GM19239 (cell line): ENCODE data around the gene SVIL.
"Not testable (repeated sequence)": the region's sequence is repeated elsewhere in the genome, so short reads cannot be mapped to it uniquely, and the experiment has no call there.

Experiments used
- DNase-seq: peaks from one replicate; pipeline ENCODE4 v3.0.0; 2011; ENCODE audit warnings: low spot score; ENCODE audit not compliant: insufficient read length
- FAIRE-seq: peaks from 2 replicates; lab custom pipeline; 2011; peaks lifted over from hg19 to GRCh38; lab: Jason Lieb, UNC

Gene SVIL

GRCh38 chr10:29554660-29555059, 80.1 kb downstream of the SVIL start:
- FAIRE-seq (no peak), DNase-seq (no peak)

GRCh38 chr10:29553544-29554250, 81.1 kb downstream of the SVIL start:
- DNase-seq (no peak), FAIRE-seq (no peak)

DNA sequence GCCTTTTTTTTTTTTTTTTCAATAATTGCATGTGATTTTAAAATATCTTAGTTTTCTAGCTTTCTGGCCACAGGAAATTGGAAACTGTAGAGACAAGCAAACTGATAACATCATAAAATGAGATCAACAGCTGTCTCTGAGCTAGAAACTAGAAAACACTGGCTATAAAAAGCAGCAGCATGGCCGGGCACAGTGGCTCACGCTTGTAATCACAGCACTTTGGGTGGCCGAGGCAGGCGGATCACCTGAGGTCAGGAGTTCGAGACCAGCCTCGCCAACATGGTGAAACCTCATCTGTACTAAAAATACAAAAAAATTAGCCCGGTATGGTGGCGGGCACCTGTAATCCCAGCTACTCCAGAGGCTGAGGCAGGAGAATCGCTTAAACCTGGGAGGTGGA, 81.7 kb downstream of the SVIL start:
- FAIRE-seq, DNase-seq: not testable (repeated sequence)

GRCh38 chr10:29549493-29549892, 85.3 kb downstream of the SVIL start:
- not testable (repeated sequence) for FAIRE-seq, DNase-seq

DNA sequence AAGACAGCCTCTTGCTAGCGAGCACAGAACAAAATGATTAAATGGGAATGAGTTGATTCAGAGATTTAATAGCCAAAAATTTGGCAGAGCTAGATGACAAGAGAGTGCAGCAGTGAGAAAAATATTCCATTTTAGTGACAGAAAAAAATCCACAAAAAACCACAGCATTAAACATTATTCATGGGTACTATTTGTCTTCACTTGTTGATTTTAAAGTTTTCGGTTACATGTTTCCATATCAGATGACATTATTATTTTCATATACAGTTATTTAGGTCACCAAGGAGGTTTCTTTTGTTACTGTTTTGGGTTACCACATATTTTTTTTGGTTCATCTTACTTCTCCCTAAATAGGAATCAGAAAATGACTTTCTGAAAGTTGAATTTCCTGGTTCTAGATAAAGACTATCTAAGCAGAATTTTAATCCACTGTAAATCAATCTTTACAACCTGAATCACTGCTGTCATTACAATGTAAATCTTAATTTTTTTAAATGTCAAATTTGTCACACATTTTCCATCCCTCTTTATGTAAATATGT, 87.9 kb downstream of the SVIL start:
- DNase-seq, result no peak
- FAIRE-seq, result no peak

DNA sequence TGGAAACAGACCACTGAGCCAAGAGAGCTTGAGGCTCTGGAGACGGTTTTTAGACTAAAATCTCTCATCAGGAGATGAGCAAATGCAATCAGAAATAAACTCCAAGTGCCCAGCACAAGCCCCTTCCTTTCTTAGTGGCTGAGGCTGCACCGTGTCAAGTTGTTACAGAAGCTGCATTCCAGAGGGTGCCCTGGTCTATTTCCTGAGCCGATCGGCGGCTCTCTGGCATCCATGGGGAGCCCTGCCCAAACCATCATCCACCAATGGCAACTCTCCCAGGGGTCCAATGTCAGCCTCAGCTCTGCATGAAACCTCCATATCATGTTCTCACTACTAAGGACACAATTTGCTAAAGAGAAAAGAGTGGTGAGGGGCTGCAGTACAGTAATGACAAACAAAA, 89.6 kb downstream of the SVIL start:
- no peak for FAIRE-seq

GRCh38 chr10:29543715-29544114, 91.1 kb downstream of the SVIL start:
- DNase-seq (no peak), FAIRE-seq (no peak)

More for the DNA sequence above, 89.6 kb downstream of the SVIL start:
- no peak for DNase-seq

- DNase-seq, result no peak
- no peak for FAIRE-seq
Measured at GRCh38 chr10:29542723-29543122, 92.0 kb downstream of the SVIL start.

DNA sequence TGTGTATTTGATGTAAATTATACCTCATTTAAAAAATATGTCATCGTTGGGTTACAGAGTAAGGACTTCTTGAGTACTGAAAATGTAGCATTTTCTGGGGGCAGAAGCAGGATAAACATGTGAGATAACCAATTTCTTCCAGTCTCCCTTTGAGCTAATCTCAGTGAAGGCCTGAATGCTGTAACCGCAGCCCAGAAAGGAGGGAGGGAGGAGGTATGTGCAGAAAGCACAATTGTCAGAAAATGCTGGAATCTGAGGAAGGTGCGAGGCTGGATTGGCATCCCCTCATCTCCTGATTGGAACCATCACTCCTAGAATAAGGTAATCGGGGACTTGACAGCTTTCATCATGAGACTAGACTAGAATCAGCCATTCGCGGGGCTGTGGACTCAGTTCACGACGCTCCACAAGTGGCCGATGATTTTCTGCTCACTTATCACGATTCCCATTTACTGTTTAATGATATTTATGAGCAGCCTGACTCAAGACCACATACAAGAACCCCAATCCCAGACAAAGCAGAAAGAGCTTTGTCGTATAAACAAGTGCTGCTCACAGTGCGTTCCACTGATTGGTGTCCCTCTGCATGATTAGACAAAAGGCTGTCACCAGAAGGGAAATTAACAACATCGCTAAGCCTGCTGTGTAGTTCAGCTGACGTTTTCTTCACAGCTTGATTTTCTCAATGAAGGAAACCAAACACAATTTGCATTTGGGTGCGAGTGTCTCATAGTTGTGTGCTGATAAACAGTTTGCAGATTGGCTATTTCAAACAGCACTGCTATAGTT, 93.2 kb downstream of the SVIL start:
- no peak for DNase-seq
- FAIRE-seq, result no peak

- FAIRE-seq (no peak), DNase-seq (no peak)
Measured at GRCh38 chr10:29540016-29540415, 94.8 kb downstream of the SVIL start.

DNA sequence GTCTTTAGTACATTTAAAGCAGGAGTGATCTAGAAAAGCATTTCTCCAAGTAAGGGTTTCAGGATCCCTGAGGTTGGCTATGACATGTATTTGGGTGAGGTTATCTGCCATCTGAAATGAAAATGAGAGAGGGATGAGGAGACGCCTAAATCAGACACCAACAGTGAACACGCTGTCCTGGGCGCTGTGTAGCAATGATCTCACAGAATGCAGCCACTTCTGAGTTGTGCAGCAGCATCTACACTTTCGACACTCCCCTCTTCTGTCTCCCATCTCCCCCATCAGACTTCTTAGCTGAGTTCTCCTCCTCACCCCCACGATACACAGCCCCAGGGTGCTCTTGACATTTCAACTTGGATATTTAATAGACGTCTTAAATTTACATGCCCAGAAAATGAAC, 95.4 kb downstream of the SVIL start:
- no peak for DNase-seq
- no peak for FAIRE-seq

- DNase-seq (no peak), FAIRE-seq (no peak)
Measured at GRCh38 chr10:29537799-29538198, 97.0 kb downstream of the SVIL start.

GRCh38 chr10:29536691-29537090, 98.1 kb downstream of the SVIL start:
- not testable (repeated sequence) for FAIRE-seq

DNA sequence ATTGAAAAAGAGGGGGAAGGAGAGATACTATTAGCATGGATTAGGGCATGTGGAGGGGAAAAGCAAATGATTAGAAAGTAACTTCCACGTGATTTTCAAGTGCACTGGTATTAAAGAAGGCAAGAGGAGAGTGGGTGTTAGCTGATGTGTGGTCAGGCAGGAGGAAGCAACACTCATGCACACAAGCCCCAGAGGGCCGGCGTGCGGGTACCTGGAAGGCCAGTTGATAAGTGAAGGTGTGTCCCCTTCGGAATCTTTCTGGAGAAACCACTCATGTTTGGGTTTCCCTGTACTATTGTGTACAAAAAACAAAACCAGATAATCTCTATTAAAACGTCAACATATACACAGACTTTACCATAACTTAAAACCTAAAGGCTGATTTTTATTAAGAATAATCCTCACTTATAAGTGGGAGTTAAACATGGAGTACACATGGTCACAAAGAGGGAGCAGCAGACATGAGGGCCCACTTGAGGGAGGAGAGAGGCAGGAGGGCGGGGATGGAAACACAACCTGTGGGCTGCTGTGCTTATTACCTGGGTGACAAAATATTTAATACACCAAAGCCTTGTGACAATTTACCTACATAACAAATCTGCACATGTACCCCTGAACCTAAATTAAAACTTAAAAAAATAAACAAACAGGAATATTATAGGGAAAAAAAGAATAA, 98.9 kb downstream of the SVIL start:
- FAIRE-seq, result no peak

More at GRCh38 chr10:29536691-29537090, 98.1 kb downstream of the SVIL start:
- not testable (repeated sequence) for DNase-seq

DNA sequence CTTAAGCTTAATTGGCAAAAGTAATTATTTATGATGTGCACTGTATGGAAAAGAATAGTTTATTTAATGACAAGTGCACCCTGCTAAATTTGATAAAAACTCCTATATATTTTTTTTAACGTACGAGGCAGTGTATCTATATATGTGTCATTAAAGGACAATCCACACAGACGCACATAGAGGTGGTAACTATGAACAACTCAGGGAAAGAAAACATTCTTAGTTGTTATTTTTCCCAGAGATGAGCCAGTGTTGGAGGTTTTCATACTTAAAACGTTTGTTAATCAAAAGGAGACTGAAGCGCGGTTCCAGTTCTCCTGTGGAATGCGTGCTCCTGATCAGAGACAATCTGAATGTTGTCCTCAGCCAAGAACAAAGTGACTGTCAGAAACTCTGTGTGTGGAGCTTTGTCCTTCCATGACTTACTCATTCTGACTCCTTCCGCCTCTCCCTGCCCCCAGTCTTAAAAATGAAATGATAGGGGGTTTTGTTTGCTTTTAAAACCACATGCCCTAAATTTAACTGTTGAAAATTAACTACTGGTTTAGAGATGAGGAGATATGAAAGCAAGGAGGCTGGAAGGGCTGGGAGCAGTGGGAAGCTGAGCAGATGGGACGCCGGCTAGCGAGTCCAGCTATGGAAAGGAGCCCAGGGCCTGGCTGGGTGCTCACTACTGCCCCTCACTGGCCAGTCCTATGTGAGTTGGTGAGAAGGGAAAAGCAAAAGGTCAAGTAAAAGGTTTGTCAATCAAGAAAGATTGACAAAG, 99.6 kb downstream of the SVIL start:
- DNase-seq (no peak), FAIRE-seq (no peak)

More for the DNA sequence above, 98.9 kb downstream of the SVIL start:
- DNase-seq, result no peak

GRCh38 chr10:29534590-29534989, 100.2 kb downstream of the SVIL start:
- DNase-seq, result no peak
- no peak for FAIRE-seq

DNA sequence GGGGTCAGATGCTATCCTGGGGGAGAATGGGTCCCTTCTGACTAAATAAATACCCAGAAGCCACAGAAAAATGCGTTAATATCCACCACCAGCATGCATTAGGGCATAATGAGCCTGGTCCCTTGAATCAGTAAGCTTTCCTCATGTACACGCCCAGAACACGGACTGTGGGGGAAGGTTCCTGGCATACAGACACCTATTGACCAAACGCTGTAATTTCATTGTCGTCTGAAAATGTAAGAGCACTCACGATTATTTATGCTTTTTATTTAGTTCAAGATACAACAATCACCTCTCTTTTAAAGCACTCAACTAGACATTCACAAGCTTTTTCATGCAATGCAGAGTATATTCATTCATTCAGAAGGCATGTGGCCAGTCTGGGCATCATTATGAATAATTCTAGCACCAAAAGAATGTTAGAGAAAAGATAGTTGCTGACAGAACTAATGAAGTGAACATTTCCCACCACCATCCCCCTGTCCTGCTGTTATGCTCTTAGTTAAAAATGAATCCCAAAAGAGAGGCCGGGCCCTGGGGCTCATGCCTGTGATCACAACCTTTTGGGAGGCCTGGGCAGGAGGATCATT, 101.0 kb downstream of the SVIL start:
- FAIRE-seq, result no peak
- no peak for DNase-seq

DNA sequence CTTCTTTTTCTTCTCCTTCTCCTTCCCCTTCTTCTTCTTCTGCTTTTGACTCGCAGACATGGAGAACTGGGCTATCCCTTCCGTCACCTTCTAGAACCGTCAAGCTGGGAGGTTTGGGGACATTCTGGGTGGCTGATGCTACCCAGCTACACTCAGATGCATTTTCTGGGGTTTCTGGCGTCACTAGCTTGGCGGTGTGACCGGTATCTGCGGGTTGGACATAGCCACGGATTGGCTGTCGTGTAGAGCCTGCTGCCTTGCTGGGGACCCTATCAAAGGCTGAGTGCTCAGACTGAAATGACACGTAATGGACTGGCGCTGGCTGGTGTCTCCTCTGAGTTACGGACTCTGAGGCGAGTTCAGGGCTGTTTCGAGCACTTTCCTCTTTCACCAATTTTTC, 101.7 kb downstream of the SVIL start:
- DNase-seq (no peak), FAIRE-seq (no peak)

DNA sequence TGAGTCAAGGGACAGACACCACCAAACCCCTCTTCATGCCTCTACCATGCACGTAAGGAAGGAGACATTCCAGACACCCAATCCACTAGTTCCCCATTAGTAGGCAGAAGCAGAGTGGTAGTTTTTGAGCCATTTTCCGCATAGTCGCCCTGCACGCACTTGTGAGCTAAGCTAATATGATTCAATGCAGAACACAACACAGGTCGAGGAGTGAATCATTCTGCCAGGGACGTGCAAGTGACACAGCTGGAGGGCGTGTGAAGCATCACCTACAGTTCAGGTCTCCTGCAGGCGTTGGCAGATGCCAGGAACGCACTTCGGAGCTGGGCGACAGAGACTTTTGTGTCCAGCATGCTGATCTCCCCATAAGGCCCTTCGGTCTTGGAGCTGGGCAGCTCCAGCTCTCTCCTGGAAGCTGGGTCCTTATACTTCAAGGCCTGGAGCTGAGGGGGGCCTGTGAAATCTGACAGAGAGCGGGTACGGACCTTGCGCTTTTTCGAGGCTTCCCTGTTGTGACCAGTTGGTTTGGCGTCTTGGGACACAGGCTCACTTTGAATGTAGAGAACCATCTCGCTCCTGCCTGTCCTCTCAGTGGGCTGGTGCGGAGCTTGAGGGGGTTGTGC, 102.4 kb downstream of the SVIL start:
- DNase-seq (no peak), FAIRE-seq (no peak)
